Caki2 (cell line): ENCODE results near the gene C11orf65. TPM values are rescaled to one million over a fixed set of nuclear protein-coding genes. Genes with fewer than 3 reads are reported as not detected.

Source experiments
- DNase-seq: peaks from one replicate; pipeline ENCODE4 v3.0.0-alpha.2; 2015; ENCODE audit warnings: low read depth
- in situ Hi-C: cut with HindIII; loops from 2 replicates; pipeline ENCODE4 v1.10.0; 2016; ENCODE audit warnings: low sequenced_read_pairs, low pct_unique_long_range_greater_than_20kb, mixed read lengths
- total RNA-seq: library from RNA; depleted of rRNA; stranded (reverse); fragments of >200 nt; shearing (Covaris generic); gene quantifications from 2 replicates; pipeline ENCODE4 v1.2.3, GENCODE V29; 2014; ENCODE audit warnings: low replicate concordance; rRNA removed

Gene C11orf65
- 0.44 TPM in 1 of 2 replicates, not detected in the other for total RNA-seq

GRCh38 chr11:108467091-108467823 lies at the start of gene C11orf65:
TSS of gene C11orf65 (minus strand) at chr11:108467529. CDS start at chr11:108461559, 5,970 bp downstream.
- in situ Hi-C loops: no loop called here
- DNase-seq: peak; percentile 89

GRCh38 chr11:108516125-108516524 lies 48.8 kb upstream of the C11orf65 start:
- no peak for DNase-seq
- in situ Hi-C loops: no loop called here

GRCh38 chr11:108512708-108513107 lies 45.4 kb upstream of the C11orf65 start:
- no peak for DNase-seq
- in situ Hi-C loops: no loop called here

- peak; percentile 85 for DNase-seq
- in situ Hi-C loops: no loop called here
Observed at GRCh38 chr11:108511851-108512474, 44.6 kb upstream of the C11orf65 start.

- in situ Hi-C loops: no loop called here
- DNase-seq: no peak
Observed at GRCh38 chr11:108508653-108509593, 41.6 kb upstream of the C11orf65 start.

GRCh38 chr11:108501396-108501795 lies 34.1 kb upstream of the C11orf65 start:
- no peak for DNase-seq
- in situ Hi-C loops: no loop called here

GRCh38 chr11:108500721-108501120 lies 33.4 kb upstream of the C11orf65 start:
- in situ Hi-C loops: no loop called here
- DNase-seq: no peak

- in situ Hi-C loops: no loop called here
- DNase-seq: no peak
Observed at GRCh38 chr11:108500169-108500568, 32.8 kb upstream of the C11orf65 start.

- no peak for DNase-seq
- in situ Hi-C loops: no loop called here
Observed at GRCh38 chr11:108498816-108499408, 31.6 kb upstream of the C11orf65 start.

GRCh38 chr11:108498046-108498815 lies 30.9 kb upstream of the C11orf65 start, which contains the start of gene POGLUT3:
TSS of gene POGLUT3 (minus strand) at chr11:108498384. CDS start at chr11:108498366, 18 bp downstream.
- in situ Hi-C loops: no loop called here
- no peak for DNase-seq

- peak; percentile 73 for DNase-seq
- in situ Hi-C loops: no loop called here
Observed at GRCh38 chr11:108497317-108498045, 30.2 kb upstream of the C11orf65 start.

GRCh38 chr11:108496643-108497256 lies 29.4 kb upstream of the C11orf65 start:
- in situ Hi-C loops: no loop called here
- DNase-seq: no peak

GRCh38 chr11:108495326-108495725 lies 28.0 kb upstream of the C11orf65 start:
- in situ Hi-C loops: no loop called here
- DNase-seq: no peak

- in situ Hi-C loops: no loop called here
- DNase-seq: no peak
Observed at GRCh38 chr11:108494182-108494581, 26.9 kb upstream of the C11orf65 start.

- in situ Hi-C loops: no loop called here
- DNase-seq: no peak
Observed at GRCh38 chr11:108491936-108492335, 24.6 kb upstream of the C11orf65 start.

GRCh38 chr11:108486828-108487227 lies 19.5 kb upstream of the C11orf65 start:
- no peak for DNase-seq
- in situ Hi-C loops: no loop called here

GRCh38 chr11:108486331-108486730 lies 19.0 kb upstream of the C11orf65 start:
- in situ Hi-C loops: no loop called here

More at GRCh38 chr11:108486331-108486730, 19.0 kb upstream of the C11orf65 start:
- DNase-seq: no peak
